OCI-M2 (cell line): Measurements from ENCODE around the gene ATP2C2.

Experiments
- DNase-seq: peaks from one replicate; lab custom pipeline; 2025; ENCODE audit not compliant: unreplicated experiment; lab: John Stamatoyannopoulos, UW

The ATP2C2 gene

GRCh38 chr16:84467256-84467655 is 98.9 kb downstream of the ATP2C2 start:
- DNase-seq, result no peak

DNA sequence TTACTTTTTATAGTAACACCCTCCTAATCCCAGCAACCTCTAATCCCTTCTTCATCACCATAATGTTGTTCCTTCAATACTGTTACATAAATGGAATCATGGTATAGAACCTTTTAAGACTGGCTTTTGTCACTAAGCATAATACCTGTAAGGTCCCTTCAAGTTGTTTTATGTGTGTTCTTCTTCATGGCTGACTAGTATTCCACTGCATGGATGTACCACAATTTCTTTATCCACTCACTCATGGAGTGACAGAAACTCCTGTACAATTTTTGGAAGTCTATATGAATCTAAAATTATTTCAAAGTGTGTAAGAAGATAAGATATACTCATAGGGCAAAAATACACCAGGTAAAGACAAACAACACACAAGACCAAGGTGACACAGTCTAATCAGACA is 99.4 kb downstream of the ATP2C2 start:
- DNase-seq, result no peak

DNA sequence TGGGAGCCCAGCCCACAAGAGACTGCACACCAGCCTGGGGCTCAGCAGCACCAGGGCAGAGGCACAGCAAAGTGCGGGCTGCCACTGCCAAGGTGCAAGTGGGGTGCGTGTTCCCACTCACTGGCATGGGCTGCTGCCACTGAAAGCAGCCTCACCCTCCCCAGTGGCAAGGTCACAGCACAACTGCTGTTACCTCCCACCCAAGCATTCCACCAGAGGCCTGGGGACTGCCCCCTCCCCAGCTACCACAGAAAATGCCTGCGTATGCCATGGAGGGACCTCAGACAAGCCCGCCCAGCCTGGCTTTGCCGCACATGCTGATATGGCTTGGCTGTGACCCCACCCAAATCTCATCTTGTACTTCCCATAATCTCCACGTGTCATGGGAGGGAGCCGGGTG is 103.0 kb downstream of the ATP2C2 start:
- no peak for DNase-seq

DNA sequence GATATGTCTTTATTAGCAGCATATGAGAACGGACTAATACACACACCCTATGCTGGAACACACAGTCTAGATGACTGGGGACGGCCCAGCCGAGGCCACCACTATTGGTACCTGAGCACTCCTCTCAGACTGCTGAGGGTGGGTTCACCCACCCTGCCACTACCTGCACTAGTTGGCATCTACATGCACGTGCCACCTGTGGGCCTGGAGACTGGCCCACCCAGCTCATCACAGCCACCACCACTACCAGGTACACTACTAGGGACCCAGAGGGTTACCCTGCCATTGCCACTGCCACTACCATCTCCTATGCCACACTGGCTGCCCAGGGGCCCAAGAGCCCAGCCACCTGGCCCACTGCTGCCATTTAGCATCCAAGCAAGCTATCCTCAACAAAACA is 103.6 kb downstream of the ATP2C2 start:
- no peak for DNase-seq

GRCh38 chr16:84475643-84476240 is 107.4 kb downstream of the ATP2C2 start:
- DNase-seq, result no peak

DNA sequence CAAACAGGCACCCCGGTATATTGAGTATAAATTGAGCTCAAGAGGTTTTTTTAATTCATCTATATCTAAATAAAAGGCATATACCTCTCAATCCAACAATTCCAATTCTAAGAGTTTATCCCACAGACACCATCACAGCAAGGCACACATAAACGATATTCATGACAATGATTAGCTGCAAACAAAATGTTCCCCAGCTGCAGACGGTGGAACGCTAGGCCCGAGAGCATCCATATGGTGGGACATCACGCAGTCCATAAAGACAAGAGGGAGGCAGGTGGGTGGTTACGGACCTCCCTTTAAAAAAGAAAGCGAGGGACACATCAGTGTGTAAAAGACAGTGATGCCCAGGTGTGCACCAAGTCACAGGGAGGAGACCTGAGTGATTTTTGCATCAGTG is 108.1 kb downstream of the ATP2C2 start:
- DNase-seq, result no peak

- DNase-seq, result no peak
These were observed 109.3 kb downstream of the ATP2C2 start for GRCh38 chr16:84477661-84478060.

- no peak for DNase-seq
These were observed 110.0 kb downstream of the ATP2C2 start for GRCh38 chr16:84478172-84478947.

GRCh38 chr16:84479716-84480450 is 111.5 kb downstream of the ATP2C2 start:
- no peak for DNase-seq

DNA sequence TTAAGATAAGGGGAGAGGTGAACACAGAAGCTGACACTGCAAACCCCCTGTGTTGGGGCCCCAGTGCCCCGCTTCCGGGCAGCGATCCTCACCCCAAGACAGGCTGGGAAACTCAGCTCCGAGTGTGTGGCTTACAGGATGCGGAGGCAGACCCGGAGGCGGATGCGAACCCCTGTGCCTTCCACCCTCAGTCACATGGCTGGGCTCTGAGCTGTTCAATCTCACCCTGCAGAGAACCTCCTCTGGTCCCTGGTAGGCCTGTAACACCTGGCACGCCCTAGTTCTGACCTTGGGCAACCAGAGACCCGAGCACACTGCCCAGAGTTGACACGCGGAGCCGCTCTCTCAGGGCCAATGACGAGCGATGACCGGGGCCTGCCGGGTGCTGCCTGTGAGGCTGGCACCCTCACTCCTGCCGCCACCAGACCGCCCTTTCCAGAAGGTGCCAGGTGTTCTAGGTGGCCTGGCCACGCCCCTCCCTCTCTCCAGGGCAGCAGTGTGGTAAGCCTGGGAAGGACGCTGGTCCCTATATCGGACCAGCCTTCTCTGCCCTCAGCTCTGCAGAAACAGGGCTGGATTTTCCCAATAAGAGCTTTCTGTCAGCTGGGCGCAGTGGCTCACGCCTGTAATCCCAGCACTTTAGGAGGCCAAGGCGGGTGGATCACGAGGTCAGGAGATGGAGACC is 112.9 kb downstream of the ATP2C2 start:
- DNase-seq, result no peak

DNA sequence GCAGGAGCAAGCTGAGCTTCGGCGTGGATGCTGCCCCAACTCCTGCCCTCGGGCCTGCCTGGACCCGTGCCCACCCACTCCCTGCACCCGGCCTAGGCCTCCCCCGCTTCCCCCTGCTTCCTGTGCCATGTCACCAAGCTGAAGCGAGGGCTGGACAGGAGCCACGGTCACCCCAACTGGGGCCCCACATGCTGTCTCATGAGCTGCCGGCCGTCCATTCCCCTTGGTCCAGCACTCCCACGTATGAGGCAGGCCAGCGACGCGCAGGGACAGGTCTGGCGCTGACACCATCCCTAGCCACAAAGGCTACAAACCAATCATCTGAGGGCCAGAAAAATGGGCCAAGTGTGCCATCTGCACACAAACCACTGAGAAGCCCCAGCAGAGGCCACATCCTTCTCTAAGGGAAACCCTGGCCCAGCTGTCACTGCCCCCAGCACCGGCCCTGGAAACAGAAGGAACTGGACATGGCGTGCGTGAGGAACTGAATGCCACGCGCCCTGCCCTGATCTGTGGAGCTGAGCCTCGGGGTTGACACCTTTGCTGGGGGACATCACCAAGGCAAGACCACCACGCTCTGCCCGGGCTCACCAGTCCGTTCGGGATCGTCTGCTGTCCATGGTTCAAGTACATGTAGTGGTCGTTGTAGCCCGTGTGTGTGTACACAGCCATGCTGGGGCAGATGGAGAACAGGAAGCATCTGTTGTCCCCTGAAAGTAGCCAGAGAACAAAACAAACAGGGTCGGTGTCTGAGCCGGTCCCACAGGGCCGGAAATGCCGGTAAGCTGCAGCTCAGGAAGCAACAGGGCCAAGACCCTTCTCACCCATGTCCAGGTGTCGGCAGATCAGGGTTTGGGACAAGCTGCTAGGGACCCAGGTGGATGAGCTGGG is 113.9 kb downstream of the ATP2C2 start:
- DNase-seq, result no peak

DNA sequence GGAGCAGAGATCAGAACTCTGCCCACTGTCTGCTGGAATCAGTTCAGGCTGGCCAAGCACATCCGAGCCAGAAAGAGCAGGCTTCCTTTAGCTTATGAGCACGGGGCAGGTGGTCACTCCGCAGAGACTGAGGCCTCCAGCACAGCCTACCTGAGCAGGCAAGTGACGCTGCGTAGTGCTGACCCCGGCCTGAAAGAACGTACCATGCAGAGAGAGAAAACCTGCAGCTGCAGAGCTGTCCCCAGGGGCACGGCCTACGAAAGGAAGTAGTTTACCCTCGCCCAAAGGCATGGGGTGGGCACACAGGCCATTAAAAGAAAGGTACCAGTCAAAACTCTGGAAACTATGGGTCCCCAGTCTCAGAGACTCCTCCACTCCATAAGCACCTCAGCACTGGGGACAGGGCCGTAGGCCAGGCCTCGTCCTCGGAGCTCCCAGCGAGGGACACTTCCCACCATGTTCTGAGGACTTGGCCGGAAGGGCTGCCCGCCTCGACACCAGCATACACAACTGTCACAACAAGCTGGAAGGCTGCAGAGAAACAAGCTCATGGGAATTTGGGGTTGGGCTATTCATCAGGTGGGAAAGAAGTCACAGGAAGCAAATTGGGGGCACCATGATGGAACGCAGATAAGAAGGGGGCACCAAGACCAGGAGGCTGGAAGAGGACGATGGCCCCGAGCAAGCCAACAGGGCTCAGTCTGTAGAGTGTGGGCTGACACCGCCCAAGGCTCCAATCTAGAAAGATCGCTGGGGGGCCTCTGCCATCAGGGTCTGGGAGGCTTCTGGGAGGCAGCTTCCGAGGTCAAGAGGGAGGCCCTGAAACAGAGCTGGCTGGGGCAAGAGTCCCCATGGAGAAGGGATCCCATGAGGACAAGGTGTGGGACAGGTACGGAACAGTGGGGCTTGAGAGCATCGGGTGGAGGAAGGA is 114.9 kb downstream of the ATP2C2 start:
- DNase-seq, result no peak

GRCh38 chr16:84483882-84484565 is 115.7 kb downstream of the ATP2C2 start:
- DNase-seq, result no peak

GRCh38 chr16:84484579-84485254 is 116.4 kb downstream of the ATP2C2 start:
- no peak for DNase-seq

- no peak for DNase-seq
These were observed 117.1 kb downstream of the ATP2C2 start for GRCh38 chr16:84485255-84486010.

- no peak for DNase-seq
These were observed 117.8 kb downstream of the ATP2C2 start for GRCh38 chr16:84486126-84486525.

DNA sequence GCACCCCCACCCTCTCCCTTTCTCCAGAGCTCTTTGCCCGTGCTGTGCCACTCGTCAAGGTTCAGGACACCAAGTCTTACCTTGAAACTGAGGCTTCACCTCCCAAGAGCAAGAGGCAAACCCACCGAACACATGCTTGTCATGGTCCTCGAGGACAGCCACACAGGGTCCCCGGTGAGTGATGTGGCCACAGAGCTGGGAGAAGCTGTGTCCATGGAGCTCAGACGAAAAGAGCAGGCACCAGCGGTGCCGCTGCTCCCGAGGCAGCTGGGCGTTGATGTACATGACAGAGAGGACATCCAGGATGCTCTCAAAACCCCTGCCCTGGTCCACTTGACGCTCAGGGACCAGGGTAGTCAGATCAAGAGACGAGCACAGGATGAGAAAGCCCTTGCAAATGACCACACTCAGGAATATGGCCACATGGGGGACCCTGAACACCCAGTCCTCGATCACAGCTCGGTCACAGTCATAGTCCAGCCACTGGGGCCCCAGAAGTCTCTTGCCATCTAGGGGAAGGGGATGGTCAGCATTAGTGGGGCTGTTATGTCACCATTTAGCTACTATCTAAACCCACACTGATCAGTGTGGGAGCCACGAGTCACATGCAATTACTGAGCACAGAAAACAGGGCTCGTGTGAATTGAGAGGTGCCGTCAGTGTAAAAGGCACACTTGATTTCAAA is 118.4 kb downstream of the ATP2C2 start:
- no peak for DNase-seq
